Tibial artery (tissue), 4 donors: ENCODE data around the gene KCNE3.

Experiments
- DNase-seq, 2 donors: peaks; one replicate each; pipeline ENCODE4 v3.0.0-alpha.2; 2019
- H3K27ac ChIP-seq, 2 donors: fragments of 200-600 bp; sonication (generic) in 1 of 2; 1 replicate in 1 of 2; 2 replicates in 1 of 2; pipeline ENCODE4 v1.5.1; 2018 to 2019; ENCODE audit warnings: mild to moderate bottlenecking in 1 of 2
- H3K27me3 ChIP-seq, 2 donors: fragments of 200-600 bp; sonication (generic) in 1 of 2; one replicate each; pipeline versions ENCODE4 v1.5.1 to v1.6.0; 2016 to 2019
- H3K36me3 ChIP-seq, 3 donors: fragments of 200-600 bp; sonication (generic) in 2 of 3; one replicate each; pipeline ENCODE4 v1.5.1; 2016 to 2019; ENCODE audit warnings: mild to moderate bottlenecking in 2 of 3
- H3K4me1 ChIP-seq, 4 donors: fragments of 200-600 bp; sonication (generic) in 2 of 4; 1 replicate in 3 of 4; 2 replicates in 1 of 4; pipeline ENCODE4 v1.5.1; 2016 to 2019
- H3K4me3 ChIP-seq, 2 donors: fragments of 200-600 bp; sonication (generic) in 1 of 2; 1 replicate in 1 of 2; 2 replicates in 1 of 2; pipeline ENCODE4 v1.5.1; 2018 to 2019; ENCODE audit warnings: mild to moderate bottlenecking in 2 of 2
- H3K9me3 ChIP-seq, 3 donors: fragments of 200-600 bp; sonication (generic) in 1 of 3; one replicate each; pipeline ENCODE4 v1.5.1; 2016 to 2019
- CTCF ChIP-seq, 2 experiments: fragments of 200-600 bp in 1 of 2; fragments of 450-650 bp in 1 of 2; IDR thresholded peaks; one replicate each; pipeline ENCODE4 v1.5.1; 2017 to 2019; ENCODE audit warnings: antibody characterized with exemption in 2 of 2, mild to moderate bottlenecking in 1 of 2, moderate library complexity in 1 of 2
- intact Hi-C: fragments of 100-400 bp; cut with DNase I; formaldehyde crosslinking; loops from one replicate; pipeline ENCODE4 v1.15.0; 2023; ENCODE audit warnings: low total_unique reads

KCNE3 gene

GRCh38 chr11:74494916-74495315 is 27.6 kb upstream of the KCNE3 start:
- Histone ChIP-seq H3K36me3 (peaks cover 0 to 12% (median 0%) of the 10 kb centered on the region in 3 donors), H3K4me3 (no peak overlapping the region), H3K9me3 (no peaks in the 10 kb centered on the region), H3K27ac (no peak overlapping the region), H3K4me1 (peaks cover 0 to 16% (median 8%) of the 10 kb centered on the region in 4 donors), H3K27me3 (no peaks in the 10 kb centered on the region)
- no peak for TF ChIP-seq CTCF (IDR thresholded peaks at IDR 0.05)
- no peak for DNase-seq
- intact Hi-C loops = no loop called here

DNA sequence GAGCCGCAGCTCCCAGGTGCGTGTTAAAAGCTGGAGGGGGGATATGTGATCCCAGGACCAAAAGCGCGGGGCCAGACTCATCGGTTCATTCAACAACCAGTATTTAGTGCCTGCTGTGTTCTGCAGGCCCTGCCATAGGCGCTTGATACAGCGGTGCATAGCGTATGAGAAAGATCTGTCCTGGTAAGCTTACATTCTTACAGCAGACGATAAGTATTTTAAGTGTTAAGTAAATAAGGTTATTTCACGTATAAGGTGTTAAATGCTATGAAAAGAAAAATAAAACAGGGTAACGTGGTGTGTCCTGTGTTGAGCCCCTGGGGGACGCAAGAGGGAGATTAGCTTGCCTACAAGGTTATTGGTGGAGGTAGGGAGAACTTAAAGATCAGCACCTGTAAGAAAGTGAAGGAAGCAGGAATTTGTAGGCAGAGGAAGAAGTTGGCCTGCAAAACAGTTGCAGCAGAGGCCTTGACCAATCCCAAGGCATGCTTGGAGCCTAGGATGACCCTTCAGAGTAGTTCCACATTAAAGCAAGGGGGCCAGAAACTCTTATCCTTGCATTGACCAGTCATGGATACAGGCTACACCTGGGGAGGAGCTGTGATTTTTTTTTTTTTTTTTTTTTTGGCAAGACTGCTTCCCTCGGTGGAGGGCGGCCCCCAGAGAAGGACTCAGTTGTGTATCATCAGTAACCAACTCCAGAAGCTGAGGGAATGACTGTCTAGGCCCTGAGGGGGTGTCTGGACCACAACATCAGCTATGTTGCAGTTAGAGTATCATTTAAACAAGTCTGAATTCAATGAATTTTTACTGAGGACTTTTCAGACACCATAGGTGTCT is 26.7 kb upstream of the KCNE3 start:
- H3K4me3 ChIP-seq = peak overlapping the region; percentile 77 to 90
- H3K27ac ChIP-seq = peak overlapping the region; percentile 97 to 99
- no peaks in the 10 kb centered on the region for H3K9me3 ChIP-seq
- peaks cover 0 to 16% (median 8%) of the 10 kb centered on the region in 4 donors for H3K4me1 ChIP-seq
- DNase-seq = no peak
- no peak for TF ChIP-seq CTCF (IDR thresholded peaks at IDR 0.05)
- peaks cover 0 to 12% (median 0%) of the 10 kb centered on the region in 3 donors for H3K36me3 ChIP-seq
- no peaks in the 10 kb centered on the region for H3K27me3 ChIP-seq
- intact Hi-C loops = no loop called here

- no peaks in the 10 kb centered on the region for H3K27me3 ChIP-seq
- DNase-seq = peak; percentile 96 to 98
- TF ChIP-seq CTCF (IDR thresholded peaks at IDR 0.05) = no peak
- H3K36me3 ChIP-seq = peaks cover 0 to 12% (median 0%) of the 10 kb centered on the region in 3 donors
- peak within 1 kb of the TSS; percentile 77 to 90 for H3K4me3 ChIP-seq
- peak within 1 kb of the TSS; percentile 97 to 99 for H3K27ac ChIP-seq
- intact Hi-C loops = no loop called here
- no peaks in the 10 kb centered on the region for H3K9me3 ChIP-seq
- H3K4me1 ChIP-seq = peaks cover 0 to 16% (median 8%) of the 10 kb centered on the region in 4 donors
Measured at GRCh38 chr11:74492974-74493790, 25.8 kb upstream of the KCNE3 start, which contains the start of gene LIPT2. LIPT2 (minus strand) TSS chr11:74493724; CDS start chr11:74493703, 21 bp downstream.

DNA sequence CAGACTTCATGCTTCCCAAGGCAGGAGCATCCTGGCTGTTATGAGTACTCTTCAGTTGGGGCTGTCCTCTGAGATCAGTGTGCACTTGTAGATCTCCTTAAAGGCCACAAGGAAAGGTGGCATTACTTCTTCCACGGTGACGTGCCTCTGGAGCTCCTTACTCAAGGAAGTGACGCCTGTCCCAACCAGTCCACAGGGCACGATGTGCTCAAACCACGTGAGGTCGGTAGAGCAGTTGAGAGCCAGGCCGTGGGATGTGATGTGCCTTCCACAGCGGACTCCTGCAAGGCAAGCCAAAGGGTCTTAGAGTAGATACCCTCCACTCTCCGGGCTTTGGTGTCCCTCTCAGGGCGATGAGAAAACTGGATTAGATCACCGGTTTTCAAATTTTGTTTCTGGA is 24.7 kb upstream of the KCNE3 start:
- H3K27ac ChIP-seq = peak overlapping the region; percentile 97 to 99
- H3K36me3 ChIP-seq = peaks cover 0 to 12% (median 0%) of the 10 kb centered on the region in 3 donors
- H3K4me3 ChIP-seq = no peak overlapping the region
- no peak for DNase-seq
- H3K9me3 ChIP-seq = no peaks in the 10 kb centered on the region
- intact Hi-C loops = no loop called here
- TF ChIP-seq CTCF (IDR thresholded peaks at IDR 0.05) = no peak
- H3K27me3 ChIP-seq = no peaks in the 10 kb centered on the region
- peaks cover 0 to 16% (median 8%) of the 10 kb centered on the region in 4 donors for H3K4me1 ChIP-seq

DNA sequence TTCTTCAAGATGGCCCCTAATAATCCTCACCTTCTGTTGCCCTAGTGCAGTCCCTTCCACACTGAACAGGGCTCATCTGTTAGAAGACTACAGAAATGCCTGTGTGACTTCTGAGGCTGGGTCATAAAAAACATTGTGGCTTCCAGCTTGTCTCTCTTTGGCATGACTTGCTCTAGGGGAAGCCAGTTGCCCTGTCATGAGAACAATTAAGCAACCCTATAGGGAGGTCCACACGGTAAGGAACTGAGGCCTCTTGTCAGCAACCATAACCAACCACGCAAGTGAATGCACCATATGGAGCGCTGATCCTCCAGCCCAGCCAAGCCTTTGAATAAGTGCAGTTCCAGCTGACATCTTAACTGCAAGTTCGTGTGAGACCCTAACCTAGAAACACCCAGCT is 23.6 kb upstream of the KCNE3 start:
- Histone ChIP-seq H3K27me3 (no peaks in the 10 kb centered on the region), H3K36me3 (peaks cover 0 to 12% (median 0%) of the 10 kb centered on the region in 3 donors), H3K4me1 (peaks cover 0 to 16% (median 8%) of the 10 kb centered on the region in 4 donors), H3K27ac (no peak overlapping the region), H3K4me3 (no peak overlapping the region), H3K9me3 (no peaks in the 10 kb centered on the region)
- no peak for TF ChIP-seq CTCF (IDR thresholded peaks at IDR 0.05)
- DNase-seq = no peak
- intact Hi-C loops = no loop called here
